B cell (primary cell): ENCODE measurements around the gene PCBP1. TPM values are rescaled to one million over a fixed set of nuclear protein-coding genes. Genes with fewer than 3 reads are reported as not detected.

ENCODE experiments used
- ATAC-seq: fragments of 200-7000 bp; cut with Tn5 transposase; one replicate; pipeline ENCODE4 v1.10.0; 2021; ENCODE audit warnings: low read depth, mild to moderate bottlenecking, moderate number of reproducible peaks, moderate library complexity
- CTCF ChIA-PET: fragments of 350-600 bp; sonication (Branson Sonifier 250); formaldehyde crosslinking; loops from one replicate; lab custom pipeline; 2021; ENCODE audit warnings: antibody characterized with exemption, inconsistent platforms; lab: Charles Lee
- POLR2A ChIA-PET: fragments of 350-600 bp; sonication (Branson Sonifier 250); formaldehyde crosslinking; loops from one replicate; lab custom pipeline; 2021; ENCODE audit warnings: antibody characterized with exemption; lab: Charles Lee
- DNase-seq: peaks from one replicate; pipeline ENCODE4 v3.0.0; 2013
- H2AFZ ChIP-seq: 2 replicates; pipeline ENCODE4 v1.6.1; 2012; ENCODE audit warnings: mild to moderate bottlenecking, low read depth, low read length; ENCODE audit not compliant: insufficient read depth, poor library complexity, severe bottlenecking
- H3K27ac ChIP-seq, 2 donors: 1 replicate in 1 of 2; 2 replicates in 1 of 2; pipeline ENCODE4 v1.5.1; 2012 to 2013; ENCODE audit warnings: low read length in 2 of 2, mild to moderate bottlenecking in 2 of 2, moderate library complexity in 1 of 2
- H3K27me3 ChIP-seq, 4 experiments: fragments of 200-600 bp in 1 of 4; sonication (generic) in 1 of 4; replicated peaks in 1 of 4; 1 replicate in 2 of 4; 2 replicates in 2 of 4; pipeline versions ENCODE4 v1.6.1 to v1.7.0; 2013 to 2016; ENCODE audit warnings: low read length in 3 of 4, mild to moderate bottlenecking in 2 of 4, mixed read lengths in 1 of 4, moderate library complexity in 1 of 4; ENCODE audit not compliant: insufficient read depth in 4 of 4, control insufficient read depth in 3 of 4; ENCODE audit errors: control extremely low read depth in 1 of 4
- H3K36me3 ChIP-seq, 2 experiments: replicated peaks in 1 of 2; 1 replicate in 1 of 2; 2 replicates in 1 of 2; pipeline versions ENCODE4 v1.6.1 to v1.7.1; 2013; ENCODE audit warnings: low read length in 1 of 2; ENCODE audit not compliant: insufficient read depth in 2 of 2, control insufficient read depth in 1 of 2; ENCODE audit errors: control extremely low read depth in 1 of 2, extremely low read depth in 1 of 2
- H3K4me1 ChIP-seq, 2 donors: fragments of 200-600 bp in 1 of 2; sonication (generic) in 1 of 2; 1 replicate in 1 of 2; 2 replicates in 1 of 2; pipeline versions ENCODE4 v1.5.1 to v1.6.1; 2013 to 2017; ENCODE audit warnings: low read length in 2 of 2; ENCODE audit not compliant: control insufficient read depth in 2 of 2, insufficient read depth in 2 of 2
- H3K4me2 ChIP-seq: replicated peaks from 2 replicates; pipeline ENCODE3; 2012; ENCODE audit warnings: mild to moderate bottlenecking, low read depth, low read length; ENCODE audit not compliant: poor library complexity, severe bottlenecking
- H3K4me3 ChIP-seq, 5 experiments: fragments of 200-600 bp in 1 of 5; sonication (generic) in 1 of 5; 1 replicate in 3 of 5; 2 replicates in 2 of 5; pipeline versions ENCODE4 v1.5.1 to v1.7.0; 2011 to 2016; ENCODE audit warnings: low read length in 4 of 5, mild to moderate bottlenecking in 4 of 5, low read depth in 2 of 5, control low read depth in 1 of 5, moderate library complexity in 1 of 5; ENCODE audit not compliant: insufficient read depth in 1 of 5; ENCODE audit errors: control extremely low read depth in 1 of 5, extremely low read depth in 1 of 5
- H3K79me2 ChIP-seq: fragments of 200-600 bp; sonication (generic); one replicate; pipeline ENCODE4 v1.6.0; 2016; ENCODE audit warnings: low read length; ENCODE audit not compliant: control insufficient read depth, insufficient read depth
- H3K9ac ChIP-seq: fragments of 200-600 bp; sonication (generic); 2 replicates; pipeline ENCODE4 v1.6.1; 2017; ENCODE audit warnings: mild to moderate bottlenecking, low read length, moderate library complexity
- H3K9me3 ChIP-seq, 3 donors: one replicate each; pipeline versions ENCODE4 v1.6.1 to v1.7.1; 2013; ENCODE audit warnings: low read length in 2 of 3; ENCODE audit not compliant: control insufficient read depth in 2 of 3, insufficient read depth in 1 of 3; ENCODE audit errors: control extremely low read depth in 1 of 3
- H4K20me1 ChIP-seq: 2 replicates; pipeline ENCODE4 v1.6.0; 2012; ENCODE audit warnings: mild to moderate bottlenecking, low read length; ENCODE audit not compliant: insufficient read depth, control insufficient read depth, poor library complexity, severe bottlenecking
- H3K27ac Mint-ChIP-seq: one replicate; pipeline ENCODE4 v1.8.0; 2021; ENCODE audit warnings: mixed read lengths
- H3K27me3 Mint-ChIP-seq: one replicate; pipeline ENCODE4 v1.8.0; 2021; ENCODE audit warnings: mixed read lengths
- H3K4me1 Mint-ChIP-seq: one replicate; pipeline ENCODE4 v1.8.0; 2021; ENCODE audit warnings: mixed read lengths
- H3K4me3 Mint-ChIP-seq: one replicate; pipeline ENCODE4 v1.8.0; 2021; ENCODE audit warnings: mixed read lengths
- H3K9me3 Mint-ChIP-seq: one replicate; pipeline ENCODE4 v1.8.0; 2022; ENCODE audit warnings: mixed read lengths; ENCODE audit not compliant: insufficient read depth
- EZH2 ChIP-seq: IDR thresholded peaks from 2 replicates; pipeline ENCODE4 v1.6.1; 2012; ENCODE audit warnings: borderline replicate concordance, low read depth, mild to moderate bottlenecking, moderate library complexity, low read length; ENCODE audit not compliant: insufficient read depth, poor library complexity, severe bottlenecking
- WGBS: methylation state at CpG from one replicate; pipeline ENCODE4 v1.1.5; 2013; ENCODE audit warnings: missing lambda C conversion rate; ENCODE audit not compliant: insufficient coverage; 5-methylcytosine and 5-hydroxymethylcytosine counted together
- intact Hi-C: fragments of 100-400 bp; cut with micrococcal nuclease; formaldehyde crosslinking; loops from one replicate; pipeline ENCODE4 v1.10.0; 2022
- polyA plus RNA-seq: library from polyadenylated mRNA; depleted of rRNA; stranded (reverse); fragments of >200 nt; gene quantifications from 2 replicates; pipeline ENCODE4 v1.2.3, GENCODE V29; 2012
- total RNA-seq, 2 donors: library from RNA; stranded (reverse); fragments of 120-200 nt in 1 of 2; gene quantifications; 1 replicate in 1 of 2; 2 replicates in 1 of 2; pipeline versions ENCODE4 v1.2.3 to v1.2.4, GENCODE V29; 2013 to 2022
- TF ChIP-seq, protein P1 (sequence below): fragments of 200-600 bp; IDR thresholded peaks from one replicate; pipeline ENCODE4 v1.8.0; 2022; ENCODE audit warnings: antibody characterized with exemption, mild to moderate bottlenecking

PCBP1 gene
- total and polyA plus RNA-seq, 2 donors (not counting 1 experiment from before 2014, with no cell fraction given) = 172 to 327 TPM

DNA sequence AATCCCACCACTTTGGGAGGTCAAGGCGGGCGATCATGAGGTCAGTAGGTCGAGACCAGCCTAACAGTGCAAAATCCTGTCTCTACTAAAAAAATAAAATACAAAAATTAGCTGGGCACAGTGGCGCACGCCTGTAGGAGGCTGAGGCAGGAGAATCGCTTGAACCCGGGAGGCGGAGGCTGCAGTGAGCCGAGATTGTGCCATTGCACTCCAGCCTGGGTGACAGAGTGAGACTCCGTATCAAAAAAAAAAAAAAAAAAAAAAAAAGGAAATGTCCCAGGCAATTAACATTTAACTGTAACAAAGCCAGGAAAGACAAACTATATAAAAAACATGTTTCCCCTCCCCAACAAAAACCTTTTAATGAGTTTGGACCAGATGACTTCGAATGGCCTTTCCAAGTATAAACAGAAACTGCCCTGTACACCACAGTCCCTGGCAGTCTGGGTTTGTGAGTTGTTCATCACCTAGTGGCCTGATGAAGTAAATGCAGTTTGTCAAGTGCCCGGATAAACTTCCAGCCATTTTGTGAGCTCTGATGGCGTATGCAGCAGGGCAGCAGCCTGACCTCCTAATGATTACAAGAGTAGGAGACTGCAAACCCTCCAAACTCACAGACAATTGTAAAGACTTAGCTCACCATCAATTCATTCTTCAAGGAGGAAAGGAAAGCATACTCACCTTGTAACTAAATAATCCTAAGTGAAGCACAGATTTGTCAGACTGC is 16.6 kb upstream of the PCBP1 start:
- intact Hi-C loops = loop anchor here (1.0 to 2.0 kb wide), 3 partner anchors 13 to 120 kb away; partner anchors contain the start of gene C2orf42
- Histone ChIP-seq H3K4me3 (no peak overlapping the region), H3K4me1 (peaks cover 32 to 33% of the 10 kb centered on the region in 2 donors), H3K27ac (peak overlapping the region; percentile 57 to 79), H3K27me3 (no peaks in the 10 kb centered on the region), H3K4me2 (peak overlapping the region; percentile 55), H3K36me3 (peaks cover 0 to 9% of the 10 kb centered on the region in 2 experiments), H2AFZ (peak overlapping the region; percentile 87), H3K79me2 (peaks cover 15% of the 10 kb centered on the region), H4K20me1 (no peaks in the 10 kb centered on the region), H3K9ac (peak overlapping the region; percentile 26), H3K9me3 (no peaks in the 10 kb centered on the region)
- H3K4me3 Mint-ChIP-seq = peak overlapping the region; percentile 63
- H3K27ac Mint-ChIP-seq = peak overlapping the region; percentile 88
- CTCF ChIA-PET = interaction anchor here (0.6 to 3.8 kb wide), 23 partner anchors 9 to 346 kb away, joined by 3 to 49 read pairs (median 4); partner anchors contain the start of gene MXD1
- peak; percentile 86 for DNase-seq
- no peaks in the 10 kb centered on the region for H3K27me3 Mint-ChIP-seq
- POLR2A ChIA-PET = interaction anchor here (0.6 to 2.5 kb wide), 12 partner anchors 14 to 156 kb away, joined by 3 to 20 read pairs (median 6); partner anchors contain the start of genes MXD1 and PCBP1
- TF ChIP-seq, protein P1, sequence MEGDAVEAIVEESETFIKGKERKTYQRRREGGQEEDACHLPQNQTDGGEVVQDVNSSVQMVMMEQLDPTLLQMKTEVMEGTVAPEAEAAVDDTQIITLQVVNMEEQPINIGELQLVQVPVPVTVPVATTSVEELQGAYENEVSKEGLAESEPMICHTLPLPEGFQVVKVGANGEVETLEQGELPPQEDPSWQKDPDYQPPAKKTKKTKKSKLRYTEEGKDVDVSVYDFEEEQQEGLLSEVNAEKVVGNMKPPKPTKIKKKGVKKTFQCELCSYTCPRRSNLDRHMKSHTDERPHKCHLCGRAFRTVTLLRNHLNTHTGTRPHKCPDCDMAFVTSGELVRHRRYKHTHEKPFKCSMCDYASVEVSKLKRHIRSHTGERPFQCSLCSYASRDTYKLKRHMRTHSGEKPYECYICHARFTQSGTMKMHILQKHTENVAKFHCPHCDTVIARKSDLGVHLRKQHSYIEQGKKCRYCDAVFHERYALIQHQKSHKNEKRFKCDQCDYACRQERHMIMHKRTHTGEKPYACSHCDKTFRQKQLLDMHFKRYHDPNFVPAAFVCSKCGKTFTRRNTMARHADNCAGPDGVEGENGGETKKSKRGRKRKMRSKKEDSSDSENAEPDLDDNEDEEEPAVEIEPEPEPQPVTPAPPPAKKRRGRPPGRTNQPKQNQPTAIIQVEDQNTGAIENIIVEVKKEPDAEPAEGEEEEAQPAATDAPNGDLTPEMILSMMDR = peak; percentile 79
- TF ChIP-seq EZH2 = no peak
- 17% methylated on average over 1 of the region's 13 CpGs for WGBS
- H3K4me1 Mint-ChIP-seq = peaks cover 30% of the 10 kb centered on the region
- ATAC-seq = peak; percentile 96
- H3K9me3 Mint-ChIP-seq = no peaks in the 10 kb centered on the region

DNA sequence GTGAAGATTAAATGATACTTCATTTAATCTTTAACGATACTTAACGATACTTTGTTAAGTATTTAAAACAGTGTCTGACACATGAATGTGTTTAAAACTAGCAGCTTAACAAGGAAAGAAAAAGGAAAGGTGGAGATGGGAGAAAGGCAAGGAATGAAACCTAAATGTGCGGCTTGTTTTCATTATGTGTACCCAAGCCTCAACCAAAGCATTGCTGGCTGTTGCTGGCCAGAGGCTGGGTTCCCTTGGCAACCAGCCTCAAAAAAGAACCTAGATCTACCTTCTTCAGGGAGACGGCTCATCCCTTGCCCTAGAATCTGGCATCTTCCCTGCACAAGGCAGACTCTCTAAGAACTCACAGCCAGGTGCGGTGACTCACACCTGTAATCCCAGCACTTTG is 13.8 kb upstream of the PCBP1 start:
- intact Hi-C loops = no loop called here
- no peak for ATAC-seq
- 100% methylated on average over 3 of the region's 5 CpGs for WGBS

More for the DNA sequence above, 13.8 kb upstream of the PCBP1 start:
- CTCF ChIA-PET = interaction anchor here (0.7 to 2.7 kb wide), 3 partner anchors 10 to 170 kb away, joined by 3 to 17 read pairs (median 4); no protein-coding TSS in a partner anchor
- Histone ChIP-seq H3K4me2 (no peak overlapping the region), H3K9ac (no peak overlapping the region), H3K79me2 (peaks cover under 1% of the 10 kb centered on the region), H4K20me1 (no peaks in the 10 kb centered on the region), H3K27me3 (no peaks in the 10 kb centered on the region), H3K36me3 (peaks cover 0 to 21% of the 10 kb centered on the region in 2 experiments), H2AFZ (no peak overlapping the region), H3K4me1 (peaks cover 24 to 27% of the 10 kb centered on the region in 2 donors), H3K4me3 (no peak overlapping the region), H3K27ac (no peak overlapping the region), H3K9me3 (no peaks in the 10 kb centered on the region)
- TF ChIP-seq, protein P1 = no peak
- no peak for TF ChIP-seq EZH2
- Mint-ChIP-seq H3K4me3 (no peak overlapping the region), H3K27ac (peak overlapping the region; percentile 26), H3K9me3 (no peaks in the 10 kb centered on the region), H3K4me1 (peaks cover 20% of the 10 kb centered on the region), H3K27me3 (no peaks in the 10 kb centered on the region)
- POLR2A ChIA-PET = no interaction called here
- DNase-seq = no peak
